Parathyroid adenoma (tissue), 2 donors: Measurements from ENCODE around the gene CTRL.

ENCODE experiments used
- H2AFZ ChIP-seq: fragments of 300-600 bp; sonication (generic); one replicate; pipeline ENCODE4 v1.7.0; 2017; ENCODE audit warnings: antibody characterized with exemption, mild to moderate bottlenecking
- H3K27ac ChIP-seq: fragments of 300-600 bp; sonication (generic); one replicate; pipeline ENCODE4 v1.7.0; 2017
- H3K27me3 ChIP-seq: fragments of 300-600 bp; sonication (generic); one replicate; pipeline ENCODE4 v1.7.0; 2017; ENCODE audit warnings: low read length; ENCODE audit not compliant: control insufficient read depth, insufficient read depth
- H3K36me3 ChIP-seq: fragments of 300-600 bp; sonication (generic); one replicate; pipeline ENCODE4 v1.7.0; 2017; ENCODE audit warnings: low read length; ENCODE audit not compliant: control insufficient read depth, insufficient read depth
- H3K4me1 ChIP-seq: fragments of 300-600 bp; sonication (generic); one replicate; pipeline ENCODE4 v1.7.0; 2017; ENCODE audit warnings: control low read depth
- H3K4me2 ChIP-seq: fragments of 300-600 bp; sonication (generic); one replicate; pipeline ENCODE4 v1.7.0; 2017; ENCODE audit warnings: low read length
- H3K4me3 ChIP-seq: fragments of 300-600 bp; sonication (generic); one replicate; pipeline ENCODE4 v1.7.0; 2017; ENCODE audit warnings: low read depth, low read length
- H3K79me2 ChIP-seq: fragments of 300-600 bp; sonication (generic); one replicate; pipeline ENCODE4 v1.7.0; 2017; ENCODE audit warnings: control low read depth
- H3K9ac ChIP-seq: fragments of 300-600 bp; sonication (generic); one replicate; pipeline ENCODE4 v1.7.0; 2017; ENCODE audit warnings: mild to moderate bottlenecking
- H3K9me3 ChIP-seq: fragments of 300-600 bp; sonication (generic); one replicate; pipeline ENCODE4 v1.7.0; 2017; ENCODE audit warnings: low read length; ENCODE audit not compliant: control insufficient read depth
- TF ChIP-seq, protein P1 (sequence below): fragments of 300-600 bp; sonication (generic); IDR thresholded peaks from one replicate; pipeline ENCODE4 v1.7.0; 2017; ENCODE audit warnings: antibody characterized with exemption, mild to moderate bottlenecking
- donor health status: primary hyperparathyroidism.

Gene CTRL

DNA sequence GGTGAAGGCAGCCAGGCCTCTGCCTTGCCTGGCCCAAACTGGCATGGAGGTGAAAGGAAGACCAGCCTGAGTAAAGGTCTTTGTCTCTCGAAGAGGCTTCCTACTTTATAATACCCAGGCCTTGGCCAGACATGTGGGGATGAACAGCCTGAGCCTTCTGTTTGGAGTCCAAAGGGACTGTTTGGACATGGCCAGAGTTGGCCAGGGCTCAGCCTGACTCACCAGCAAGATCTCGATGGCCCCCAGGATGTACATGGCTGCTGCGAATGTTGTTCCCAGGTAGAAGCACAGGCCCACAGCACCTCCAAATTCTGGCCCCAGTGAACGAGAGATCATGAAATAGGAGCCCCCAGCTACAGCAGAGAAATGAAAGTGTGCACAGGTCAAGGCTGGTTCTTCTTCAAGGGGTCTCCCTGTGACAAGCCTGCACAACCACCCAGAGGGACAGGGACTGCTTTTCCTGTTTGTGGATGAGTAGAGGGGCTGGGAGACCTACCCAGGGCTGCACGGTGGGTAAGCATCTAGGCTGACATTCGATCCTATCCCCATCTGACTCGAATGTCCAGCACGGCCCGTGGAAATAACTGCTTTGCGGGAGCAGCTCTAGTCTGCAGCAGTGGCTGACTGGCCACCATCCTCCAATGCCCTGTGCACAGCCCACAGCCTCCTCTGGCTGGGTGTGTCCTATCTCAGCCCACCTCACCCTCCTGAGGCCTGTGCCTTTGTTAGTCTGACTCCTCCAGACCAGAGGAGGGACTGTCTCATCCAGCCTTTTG lies 22.9 kb upstream of the CTRL start:
- TF ChIP-seq, protein P1, sequence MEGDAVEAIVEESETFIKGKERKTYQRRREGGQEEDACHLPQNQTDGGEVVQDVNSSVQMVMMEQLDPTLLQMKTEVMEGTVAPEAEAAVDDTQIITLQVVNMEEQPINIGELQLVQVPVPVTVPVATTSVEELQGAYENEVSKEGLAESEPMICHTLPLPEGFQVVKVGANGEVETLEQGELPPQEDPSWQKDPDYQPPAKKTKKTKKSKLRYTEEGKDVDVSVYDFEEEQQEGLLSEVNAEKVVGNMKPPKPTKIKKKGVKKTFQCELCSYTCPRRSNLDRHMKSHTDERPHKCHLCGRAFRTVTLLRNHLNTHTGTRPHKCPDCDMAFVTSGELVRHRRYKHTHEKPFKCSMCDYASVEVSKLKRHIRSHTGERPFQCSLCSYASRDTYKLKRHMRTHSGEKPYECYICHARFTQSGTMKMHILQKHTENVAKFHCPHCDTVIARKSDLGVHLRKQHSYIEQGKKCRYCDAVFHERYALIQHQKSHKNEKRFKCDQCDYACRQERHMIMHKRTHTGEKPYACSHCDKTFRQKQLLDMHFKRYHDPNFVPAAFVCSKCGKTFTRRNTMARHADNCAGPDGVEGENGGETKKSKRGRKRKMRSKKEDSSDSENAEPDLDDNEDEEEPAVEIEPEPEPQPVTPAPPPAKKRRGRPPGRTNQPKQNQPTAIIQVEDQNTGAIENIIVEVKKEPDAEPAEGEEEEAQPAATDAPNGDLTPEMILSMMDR = no peak
- Histone ChIP-seq H3K36me3 (no peaks in the 10 kb centered on the region), H3K27ac (no peak overlapping the region)

DNA sequence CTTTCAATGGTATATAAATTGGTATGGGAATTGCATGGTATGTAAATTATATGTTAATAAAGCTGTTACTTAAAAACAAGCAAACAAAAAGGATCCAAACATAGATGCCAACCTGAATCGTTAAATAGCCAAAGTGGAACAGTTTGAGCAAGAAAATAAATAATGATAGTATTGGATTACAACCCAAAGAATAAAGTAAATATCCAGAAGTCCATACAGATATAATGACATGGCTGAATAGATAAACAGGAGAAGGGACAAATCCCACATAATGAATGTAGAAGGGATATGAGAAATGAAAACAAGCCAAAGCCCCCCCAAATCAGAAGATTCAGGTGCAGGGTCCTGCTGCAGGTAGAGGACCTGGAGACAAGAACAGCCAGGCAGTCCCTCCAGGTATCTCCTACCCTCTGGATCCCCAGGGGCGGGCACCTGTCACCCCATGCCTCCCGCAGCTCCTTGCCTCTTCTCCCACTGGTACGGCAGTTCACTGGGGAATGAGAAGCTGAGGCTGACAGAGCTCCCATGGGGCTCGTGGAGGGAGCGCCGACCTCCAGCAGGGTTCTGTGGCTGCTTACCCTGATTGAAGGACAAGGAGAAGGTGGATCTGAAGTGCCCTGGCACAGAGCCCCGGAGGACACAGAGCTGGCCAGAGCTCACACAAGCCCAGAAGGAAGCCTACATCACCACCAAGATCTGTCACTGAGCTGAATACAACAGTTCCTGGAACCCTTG lies 22.1 kb upstream of the CTRL start:
- Histone ChIP-seq H2AFZ (no peak overlapping the region), H3K27me3 (no peaks in the 10 kb centered on the region), H3K27ac (no peak overlapping the region), H3K79me2 (peaks cover 4% of the 10 kb centered on the region), H3K4me3 (no peak overlapping the region), H3K4me2 (no peak overlapping the region), H3K36me3 (no peaks in the 10 kb centered on the region), H3K9me3 (no peaks in the 10 kb centered on the region), H3K9ac (no peak overlapping the region), H3K4me1 (no peaks in the 10 kb centered on the region)
- TF ChIP-seq, protein P1 = no peak

More for the DNA sequence above, 22.9 kb upstream of the CTRL start:
- Histone ChIP-seq H3K9ac (no peak overlapping the region), H3K9me3 (no peaks in the 10 kb centered on the region), H3K79me2 (peaks cover 4% of the 10 kb centered on the region), H3K4me2 (no peak overlapping the region), H2AFZ (no peak overlapping the region), H3K4me3 (no peak overlapping the region), H3K27me3 (no peaks in the 10 kb centered on the region), H3K4me1 (no peaks in the 10 kb centered on the region)

DNA sequence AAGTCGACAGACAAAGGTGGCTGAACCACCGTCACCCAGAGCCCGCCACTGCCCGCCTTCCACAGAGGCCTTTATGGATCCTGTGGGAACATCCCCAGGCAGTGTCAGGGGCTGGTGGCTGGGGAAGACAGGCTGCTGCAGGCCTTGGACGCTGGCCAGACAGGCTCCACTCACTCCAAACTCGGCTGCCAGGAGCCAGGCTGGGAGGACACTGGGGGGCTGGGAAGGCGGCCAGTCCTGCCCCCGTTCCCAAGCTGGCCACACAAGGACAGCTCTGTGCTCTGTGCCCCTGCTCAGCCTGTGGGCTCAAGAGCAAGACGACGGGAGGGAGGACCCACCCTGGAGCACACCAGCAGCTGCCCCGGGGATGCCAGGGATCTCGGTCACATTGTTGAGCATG lies 19.8 kb upstream of the CTRL start:
- Histone ChIP-seq H3K9me3 (no peaks in the 10 kb centered on the region), H3K27me3 (no peaks in the 10 kb centered on the region), H3K79me2 (peaks cover 2% of the 10 kb centered on the region), H3K9ac (no peak overlapping the region), H3K4me1 (no peaks in the 10 kb centered on the region), H3K27ac (no peak overlapping the region), H2AFZ (no peak overlapping the region), H3K36me3 (no peaks in the 10 kb centered on the region), H3K4me2 (no peak overlapping the region), H3K4me3 (no peak overlapping the region)
- TF ChIP-seq, protein P1 = no peak

DNA sequence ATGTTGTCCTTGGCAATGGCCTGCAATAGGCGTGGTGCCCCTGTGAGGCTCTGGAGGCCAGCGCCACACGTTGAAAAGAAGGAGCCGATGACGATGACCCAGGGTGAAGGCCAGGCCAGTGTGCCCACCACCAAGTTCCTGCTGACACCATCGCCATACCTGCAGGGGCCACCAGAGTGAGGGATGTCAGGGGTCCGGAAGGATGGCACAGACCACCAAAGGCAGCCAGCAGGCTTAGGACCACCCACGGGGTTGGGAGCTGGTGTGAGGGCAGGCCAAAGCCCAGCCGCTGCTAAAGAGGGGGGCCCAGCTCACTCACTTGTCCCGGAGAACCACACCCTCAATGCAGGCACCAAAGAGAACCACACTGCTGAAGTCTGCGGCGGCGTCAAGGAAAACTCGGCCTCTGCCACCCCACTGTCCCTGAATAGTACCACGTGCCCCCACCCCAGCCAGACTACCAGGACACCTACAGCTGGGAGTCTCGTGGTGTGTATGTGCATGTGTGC lies 18.7 kb upstream of the CTRL start:
- Histone ChIP-seq H3K27ac (no peak overlapping the region), H3K4me3 (no peak overlapping the region), H3K79me2 (peaks cover 2% of the 10 kb centered on the region), H3K27me3 (no peaks in the 10 kb centered on the region), H3K4me2 (no peak overlapping the region), H3K4me1 (no peaks in the 10 kb centered on the region), H3K9me3 (no peaks in the 10 kb centered on the region), H3K9ac (no peak overlapping the region), H3K36me3 (no peaks in the 10 kb centered on the region), H2AFZ (no peak overlapping the region)
- TF ChIP-seq, protein P1 = no peak
